Small intestine (tissue), 7 donors: Measurements from ENCODE around the gene CUL2. TPM values are rescaled to one million over a fixed set of nuclear protein-coding genes. Genes with fewer than 3 reads are reported as not detected.
"Not testable (repeated sequence)": the region's sequence is repeated elsewhere in the genome, so short reads cannot be mapped to it uniquely, and the experiment has no call there.

ENCODE experiments used
- DNase-seq, 2 donors: peaks; one replicate each; pipeline versions ENCODE4 v3.0.0 to v3.0.0-alpha.2; 2013
- FAIRE-seq: peaks from 2 replicates; lab custom pipeline; 2012; peaks lifted over from hg19 to GRCh38; lab: Jason Lieb, UNC
- H3K27ac ChIP-seq, 3 donors: one replicate each; pipeline ENCODE4 v1.5.1; 2013; ENCODE audit warnings: low read length in 2 of 3, mild to moderate bottlenecking in 2 of 3, control low read depth in 1 of 3, inconsistent platforms in 1 of 3, low read depth in 1 of 3, moderate library complexity in 1 of 3
- H3K27me3 ChIP-seq, 3 donors: one replicate each; pipeline ENCODE4 v1.6.1; 2013; ENCODE audit warnings: low read length in 3 of 3, inconsistent platforms in 1 of 3; ENCODE audit not compliant: control insufficient read depth in 3 of 3, insufficient read depth in 3 of 3
- H3K36me3 ChIP-seq, 3 donors: one replicate each; pipeline ENCODE4 v1.6.1; 2013; ENCODE audit warnings: low read length in 3 of 3, inconsistent platforms in 1 of 3, low read depth in 1 of 3, mild to moderate bottlenecking in 1 of 3, moderate library complexity in 1 of 3; ENCODE audit not compliant: control insufficient read depth in 3 of 3, insufficient read depth in 2 of 3
- H3K4me1 ChIP-seq, 3 donors: one replicate each; pipeline ENCODE4 v1.6.1; 2013; ENCODE audit warnings: low read length in 2 of 3, inconsistent platforms in 1 of 3, low read depth in 1 of 3, mild to moderate bottlenecking in 1 of 3, moderate library complexity in 1 of 3; ENCODE audit not compliant: control insufficient read depth in 3 of 3, insufficient read depth in 2 of 3
- H3K4me3 ChIP-seq, 3 donors: one replicate each; pipeline ENCODE4 v1.5.1; 2013; ENCODE audit warnings: low read length in 3 of 3, control low read depth in 1 of 3, inconsistent platforms in 1 of 3, low read depth in 1 of 3, mild to moderate bottlenecking in 1 of 3, moderate library complexity in 1 of 3
- H3K9me3 ChIP-seq, 2 donors: one replicate each; pipeline ENCODE4 v1.6.1; 2013; ENCODE audit warnings: low read depth in 1 of 2, low read length in 1 of 2; ENCODE audit not compliant: control insufficient read depth in 2 of 2, insufficient read depth in 1 of 2
- WGBS, 3 donors: extraction: QIAGEN DNeasy Blood & Tissue Kit; methylation state at CpG; one replicate each; pipeline ENCODE4 v1.1.7; 2013; 5-methylcytosine and 5-hydroxymethylcytosine counted together
- polyA plus RNA-seq, 4 donors: library from polyadenylated mRNA; stranded (reverse) in 3 of 4; unstranded in 1 of 4; fragments of 200-250 nt in 3 of 4; fragments of 120-200 nt in 1 of 4; gene quantifications; one replicate each; pipeline versions ENCODE4 v1.2.1 to v1.2.3, GENCODE V29; 2013
- donor health status: healthy with polysubstance abuse.
- donor health status: control.
- donor health status: control.
- donor health status: Bipolar disorder and iron deficiency.
- donor health status: healthy.

The CUL2 gene
- polyA plus RNA-seq, 4 donors: 9.2 to 32.0 (median 12.7) TPM

- no peak for FAIRE-seq
- no peaks in the 10 kb centered on the region for H3K36me3 ChIP-seq
- WGBS, 3 donors: 73 to 85% (median 74%) methylated on average over 6 of the region's 6 CpGs
Measured at GRCh38 chr10:34996843-34997242, 93.3 kb downstream of the CUL2 start.

DNA sequence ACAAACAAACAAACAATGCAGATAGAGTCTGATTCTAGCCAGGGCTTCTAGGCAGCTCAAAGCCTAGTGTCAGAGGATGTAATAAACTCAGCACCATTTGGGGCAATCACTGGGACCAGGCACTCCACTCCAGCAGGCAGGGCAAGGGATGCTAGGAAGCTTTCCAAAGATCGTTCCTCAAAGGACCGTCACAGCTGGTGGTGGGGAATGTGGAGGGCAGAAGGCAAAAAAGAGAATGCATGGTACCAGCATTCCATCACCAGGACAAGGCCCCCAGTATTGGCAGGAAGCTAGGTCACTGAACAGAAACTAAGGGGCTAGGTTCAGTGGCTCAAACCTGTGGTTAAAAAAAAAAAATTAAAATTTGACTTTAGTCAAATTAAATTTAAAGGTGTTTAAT lies 94.2 kb downstream of the CUL2 start:
- H3K27ac ChIP-seq: no peak overlapping the region
- H3K27me3 ChIP-seq: no peaks in the 10 kb centered on the region
- DNase-seq (no peak), FAIRE-seq (no peak)
- no peaks in the 10 kb centered on the region for H3K9me3 ChIP-seq
- H3K4me3 ChIP-seq: no peak overlapping the region
- WGBS, 3 donors: 78 to 90% (median 82%) methylated on average over 2 of the region's 2 CpGs
- no peaks in the 10 kb centered on the region for H3K36me3 ChIP-seq
- H3K4me1 ChIP-seq: no peaks in the 10 kb centered on the region

More at GRCh38 chr10:34996843-34997242, 93.3 kb downstream of the CUL2 start:
- DNase-seq: no peak
- no peaks in the 10 kb centered on the region for H3K4me1 ChIP-seq
- no peak overlapping the region for H3K4me3 ChIP-seq
- H3K27ac ChIP-seq: no peak overlapping the region
- H3K9me3 ChIP-seq: no peaks in the 10 kb centered on the region
- H3K27me3 ChIP-seq: no peaks in the 10 kb centered on the region

- Histone ChIP-seq H3K27me3 (no peaks in the 10 kb centered on the region), H3K4me3 (no peak overlapping the region), H3K4me1 (no peaks in the 10 kb centered on the region), H3K27ac (no peak overlapping the region), H3K36me3 (no peaks in the 10 kb centered on the region), H3K9me3 (no peaks in the 10 kb centered on the region)
- no peak for FAIRE-seq
- WGBS, 3 donors: 6 to 16% (median 14%) methylated on average over 5 to 7 of the region's 7 CpGs
- peak; percentile 75 to 77 for DNase-seq
Measured at GRCh38 chr10:34994565-34995142, 95.5 kb downstream of the CUL2 start.

DNA sequence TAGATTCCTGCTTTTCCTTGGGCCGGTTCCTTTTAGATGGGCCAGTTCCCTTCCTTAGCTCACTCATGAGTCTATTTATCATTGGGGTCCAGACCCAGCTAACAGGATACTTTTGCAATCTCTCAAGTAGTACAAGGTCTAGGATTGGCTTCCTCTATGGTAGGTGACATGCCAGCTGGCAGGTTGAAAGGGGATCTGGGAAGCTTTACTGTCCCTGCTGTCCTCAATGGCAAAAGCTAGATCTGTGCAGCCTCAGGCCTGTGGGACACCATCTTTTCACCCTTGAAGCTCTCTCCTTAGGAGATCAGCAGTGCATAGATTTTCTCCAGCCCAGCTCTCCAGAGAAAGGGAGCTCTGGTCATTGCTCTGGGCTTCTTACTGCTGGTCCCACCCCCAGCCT lies 96.4 kb downstream of the CUL2 start:
- DNase-seq: no peak
- 94 to 100% (median 95%) methylated on average over 1 of the region's 1 CpG for WGBS, 3 donors
- FAIRE-seq: no peak

GRCh38 chr10:34991117-34991516 lies 99.0 kb downstream of the CUL2 start:
- not testable (repeated sequence) for H3K27me3 ChIP-seq, H3K4me1 ChIP-seq, H3K27ac ChIP-seq, FAIRE-seq, H3K36me3 ChIP-seq, H3K9me3 ChIP-seq, H3K4me3 ChIP-seq, DNase-seq
- 85 to 93% (median 87%) methylated on average over 1 of the region's 1 CpG for WGBS, 3 donors

More for the DNA sequence above, 96.4 kb downstream of the CUL2 start:
- Histone ChIP-seq H3K36me3 (no peaks in the 10 kb centered on the region), H3K4me3 (no peak overlapping the region), H3K27me3 (no peaks in the 10 kb centered on the region), H3K4me1 (no peaks in the 10 kb centered on the region), H3K9me3 (no peaks in the 10 kb centered on the region), H3K27ac (no peak overlapping the region)

GRCh38 chr10:34988397-34989067 lies 101.6 kb downstream of the CUL2 start:
- H3K9me3 ChIP-seq: peaks cover 0 to 13% of the 10 kb centered on the region in 2 donors
- DNase-seq (no peak), FAIRE-seq (no peak)
- H3K27me3 ChIP-seq: no peaks in the 10 kb centered on the region
- no peaks in the 10 kb centered on the region for H3K4me1 ChIP-seq
- H3K36me3 ChIP-seq: no peaks in the 10 kb centered on the region
- WGBS, 3 donors: 88 to 92% (median 92%) methylated on average over 8 of the region's 8 CpGs
- H3K27ac ChIP-seq: no peak overlapping the region
- H3K4me3 ChIP-seq: no peak overlapping the region

DNA sequence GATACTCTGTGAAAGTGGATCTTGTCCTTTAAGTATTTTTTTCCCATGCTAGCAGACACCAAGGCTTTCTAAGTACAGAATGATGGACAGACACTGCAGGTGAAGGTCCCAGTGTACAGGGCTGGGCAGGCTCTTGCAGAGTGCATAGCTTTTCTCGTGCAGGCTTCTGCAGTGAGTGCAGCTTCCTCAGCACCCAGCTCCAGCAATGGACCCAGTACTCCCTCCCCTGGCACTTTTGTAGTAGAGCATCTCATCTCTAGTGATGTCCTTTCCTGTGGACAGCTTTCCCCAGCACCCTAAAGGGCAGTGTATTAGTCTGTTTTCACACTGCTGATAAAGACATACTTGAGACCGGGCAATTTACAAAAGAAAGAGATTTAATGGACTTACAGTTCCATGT lies 104.3 kb downstream of the CUL2 start:
- DNase-seq (peak in 1 of 2 donors; percentile 15), FAIRE-seq (no peak)
- Histone ChIP-seq H3K4me1 (no peaks in the 10 kb centered on the region), H3K4me3 (no peak overlapping the region), H3K9me3 (peaks cover 0 to 13% of the 10 kb centered on the region in 2 donors), H3K27ac (no peak overlapping the region), H3K36me3 (no peaks in the 10 kb centered on the region), H3K27me3 (no peaks in the 10 kb centered on the region)
- WGBS, 3 donors: 44 to 71% (median 62%) methylated on average over 2 of the region's 2 CpGs

- Histone ChIP-seq H3K4me3 (no peak overlapping the region), H3K36me3 (no peaks in the 10 kb centered on the region), H3K27me3 (no peaks in the 10 kb centered on the region), H3K9me3 (peaks cover 0 to 13% of the 10 kb centered on the region in 2 donors), H3K4me1 (no peaks in the 10 kb centered on the region), H3K27ac (no peak overlapping the region)
- 96 to 99% (median 98%) methylated on average over 2 of the region's 2 CpGs for WGBS, 3 donors
- FAIRE-seq (no peak), DNase-seq (no peak)
Measured at GRCh38 chr10:34985146-34985545, 105.0 kb downstream of the CUL2 start.
